GM12873 (cell line): ENCODE data around the gene ASAH2B.
A peak's percentile ranks its signal among the peaks of the same experiment; 100 is the strongest.

Source experiments
- TF ChIP-seq, protein P1 (sequence below): IDR thresholded peaks from 2 replicates; pipeline ENCODE4 v1.5.1; 2012; ENCODE audit warnings: low read depth, mild to moderate bottlenecking, moderate library complexity, low read length, control low read depth; ENCODE audit not compliant: insufficient read depth; ENCODE audit errors: missing control alignments

ASAH2B gene

DNA sequence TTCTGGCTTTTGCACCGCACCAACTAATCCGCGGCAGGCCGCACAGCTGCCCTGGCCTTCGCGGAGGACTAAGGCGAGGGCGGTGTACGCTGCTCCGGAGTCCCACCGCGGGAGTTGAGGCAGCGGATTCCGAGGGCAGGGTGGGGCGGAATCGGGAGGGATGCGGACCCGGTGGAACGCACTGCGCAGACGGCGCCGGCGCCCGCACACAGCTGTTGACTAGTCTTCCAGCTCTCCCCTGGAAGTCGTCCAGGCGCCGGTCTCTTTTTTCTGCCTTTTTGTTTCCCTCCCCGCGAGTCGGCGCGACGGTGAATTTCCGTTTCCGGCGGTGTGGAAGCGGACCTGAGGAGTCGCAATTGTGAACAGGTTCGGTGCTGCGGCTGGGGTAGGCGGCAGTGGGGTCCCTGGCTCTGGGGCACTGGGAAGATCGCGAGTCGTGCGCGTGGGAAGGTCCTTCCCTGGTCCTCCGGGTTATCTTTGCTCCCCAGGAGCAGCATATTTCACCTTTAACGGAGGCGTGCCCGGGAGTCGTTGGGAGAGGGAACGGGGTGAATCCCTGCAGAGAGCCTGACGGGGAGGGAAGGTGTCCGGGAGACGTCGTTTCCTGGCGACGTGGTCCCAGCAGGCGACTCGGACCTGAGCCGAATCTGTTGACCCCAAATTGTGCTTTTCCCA lies at the start of gene ASAH2B:
Gene ASAH2B (plus strand): TSS at position 319 of the 675 bp plus-strand sequence. CDS start 5,195 bp downstream, outside the sequence.
- TF ChIP-seq, protein P1, sequence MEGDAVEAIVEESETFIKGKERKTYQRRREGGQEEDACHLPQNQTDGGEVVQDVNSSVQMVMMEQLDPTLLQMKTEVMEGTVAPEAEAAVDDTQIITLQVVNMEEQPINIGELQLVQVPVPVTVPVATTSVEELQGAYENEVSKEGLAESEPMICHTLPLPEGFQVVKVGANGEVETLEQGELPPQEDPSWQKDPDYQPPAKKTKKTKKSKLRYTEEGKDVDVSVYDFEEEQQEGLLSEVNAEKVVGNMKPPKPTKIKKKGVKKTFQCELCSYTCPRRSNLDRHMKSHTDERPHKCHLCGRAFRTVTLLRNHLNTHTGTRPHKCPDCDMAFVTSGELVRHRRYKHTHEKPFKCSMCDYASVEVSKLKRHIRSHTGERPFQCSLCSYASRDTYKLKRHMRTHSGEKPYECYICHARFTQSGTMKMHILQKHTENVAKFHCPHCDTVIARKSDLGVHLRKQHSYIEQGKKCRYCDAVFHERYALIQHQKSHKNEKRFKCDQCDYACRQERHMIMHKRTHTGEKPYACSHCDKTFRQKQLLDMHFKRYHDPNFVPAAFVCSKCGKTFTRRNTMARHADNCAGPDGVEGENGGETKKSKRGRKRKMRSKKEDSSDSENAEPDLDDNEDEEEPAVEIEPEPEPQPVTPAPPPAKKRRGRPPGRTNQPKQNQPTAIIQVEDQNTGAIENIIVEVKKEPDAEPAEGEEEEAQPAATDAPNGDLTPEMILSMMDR = no peak

DNA sequence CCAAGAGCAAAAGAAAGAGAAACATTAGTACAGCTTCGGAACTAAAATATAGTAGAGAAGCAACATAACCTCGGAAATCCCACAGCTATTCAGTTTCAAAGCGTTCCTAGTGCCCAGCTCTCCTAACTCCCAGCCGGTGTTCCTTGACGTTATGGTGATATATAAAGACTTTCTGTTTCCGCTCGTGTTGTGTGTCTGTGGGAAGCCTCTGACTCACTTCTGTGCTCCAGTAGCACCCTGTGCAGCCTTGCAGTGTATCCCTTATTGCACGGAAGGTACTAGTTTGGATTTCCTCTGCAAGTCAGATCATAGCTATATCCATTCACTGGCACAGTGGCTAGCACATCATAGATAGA lies 535 bp downstream of the ASAH2B start:
- TF ChIP-seq, protein P1 = no peak

DNA sequence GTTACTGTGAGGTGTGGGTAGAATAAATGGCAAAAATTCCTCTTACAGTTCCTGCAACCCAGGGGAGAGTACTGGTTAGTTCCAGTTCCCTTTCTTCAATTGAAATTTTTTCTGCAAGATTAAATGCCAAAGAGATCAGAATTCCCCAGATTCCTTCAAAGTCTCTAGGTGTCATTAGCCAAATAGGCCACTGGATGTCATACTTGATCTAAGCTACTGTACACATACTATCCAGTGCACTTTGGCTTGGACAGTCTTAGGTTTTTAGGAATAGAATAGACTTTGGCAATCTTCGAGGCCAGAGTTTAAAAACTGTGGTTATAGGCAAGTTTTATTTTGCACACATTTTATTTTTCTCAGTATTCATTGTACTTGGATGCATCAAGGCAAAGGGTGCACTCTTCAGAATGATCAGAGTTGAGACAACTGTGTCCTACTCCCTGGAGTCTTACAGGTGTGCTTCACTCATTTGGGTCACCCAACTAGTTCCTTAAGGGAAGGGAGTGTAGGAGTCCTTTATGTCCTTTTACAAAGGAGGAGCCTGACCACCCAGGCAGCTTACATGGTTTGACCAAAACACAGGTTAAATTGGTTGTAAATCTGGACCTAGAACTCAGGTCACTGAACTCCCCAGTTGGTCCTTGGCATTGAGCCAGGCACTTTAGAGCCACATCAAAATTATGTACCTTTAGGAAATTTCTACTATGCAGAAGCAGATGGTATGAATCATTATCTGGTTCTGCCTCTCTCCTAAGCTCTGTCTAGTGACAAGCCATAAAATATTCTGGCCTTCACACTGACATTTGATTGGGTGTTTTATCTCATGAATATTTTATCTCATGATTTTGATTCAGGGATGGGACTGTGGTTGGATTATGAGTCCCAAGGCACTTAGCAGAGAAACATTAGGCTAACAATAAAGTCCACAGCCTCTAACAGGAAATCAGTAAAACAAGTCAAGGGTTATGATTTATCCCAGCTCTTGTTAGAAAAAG lies 49.5 kb downstream of the ASAH2B start:
- TF ChIP-seq, protein P1 = peak; percentile 39

DNA sequence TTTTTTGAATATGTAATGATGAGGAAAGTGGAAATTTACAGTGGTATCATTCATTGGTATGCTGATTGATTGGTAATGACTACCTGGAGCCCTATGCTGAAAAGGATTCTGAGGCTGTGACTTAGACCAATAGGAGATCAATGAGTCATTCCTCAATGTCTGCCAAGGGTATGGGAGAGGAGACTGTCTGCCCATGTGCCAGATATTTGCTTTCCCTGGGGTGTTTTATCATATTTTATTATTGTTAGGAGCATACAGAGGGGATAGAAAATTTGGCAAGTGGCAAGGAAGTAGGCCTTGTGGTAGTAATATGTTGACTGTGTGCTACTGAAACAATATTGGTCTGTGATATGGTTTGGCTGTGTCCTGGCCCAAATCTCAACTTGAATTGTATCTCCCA lies 54.8 kb downstream of the ASAH2B start:
- TF ChIP-seq, protein P1 = no peak

GRCh38 chr10:50796693-50797092 lies 57.0 kb downstream of the ASAH2B start:
- TF ChIP-seq, protein P1 = no peak

GRCh38 chr10:50798297-50798696 lies 58.6 kb downstream of the ASAH2B start:
- TF ChIP-seq, protein P1 = no peak

DNA sequence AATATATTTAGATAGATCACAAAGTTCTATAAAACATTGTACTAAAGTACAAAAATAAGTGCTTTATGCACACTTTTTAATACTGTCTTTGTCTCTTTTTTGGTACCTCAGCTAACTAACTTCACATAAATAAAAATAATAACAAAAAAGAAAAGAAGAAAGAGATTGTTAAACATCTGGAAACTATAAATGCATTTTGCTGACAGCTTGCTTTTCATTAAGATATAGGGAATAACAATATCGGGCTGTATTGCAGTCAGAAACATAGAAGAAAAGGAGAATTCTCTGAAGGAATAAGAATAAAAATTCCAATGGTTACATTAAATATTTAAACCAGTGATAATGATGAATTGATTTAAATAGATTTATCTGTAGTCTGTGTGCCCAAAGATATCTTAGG lies 59.9 kb downstream of the ASAH2B start:
- TF ChIP-seq, protein P1 = no peak
